ENCODE data around the gene PKP3.
"Not testable (repeated sequence)": the region's sequence is repeated elsewhere in the genome, so short reads cannot be mapped to it uniquely, and the experiment has no call there.

Gene PKP3

DNA sequence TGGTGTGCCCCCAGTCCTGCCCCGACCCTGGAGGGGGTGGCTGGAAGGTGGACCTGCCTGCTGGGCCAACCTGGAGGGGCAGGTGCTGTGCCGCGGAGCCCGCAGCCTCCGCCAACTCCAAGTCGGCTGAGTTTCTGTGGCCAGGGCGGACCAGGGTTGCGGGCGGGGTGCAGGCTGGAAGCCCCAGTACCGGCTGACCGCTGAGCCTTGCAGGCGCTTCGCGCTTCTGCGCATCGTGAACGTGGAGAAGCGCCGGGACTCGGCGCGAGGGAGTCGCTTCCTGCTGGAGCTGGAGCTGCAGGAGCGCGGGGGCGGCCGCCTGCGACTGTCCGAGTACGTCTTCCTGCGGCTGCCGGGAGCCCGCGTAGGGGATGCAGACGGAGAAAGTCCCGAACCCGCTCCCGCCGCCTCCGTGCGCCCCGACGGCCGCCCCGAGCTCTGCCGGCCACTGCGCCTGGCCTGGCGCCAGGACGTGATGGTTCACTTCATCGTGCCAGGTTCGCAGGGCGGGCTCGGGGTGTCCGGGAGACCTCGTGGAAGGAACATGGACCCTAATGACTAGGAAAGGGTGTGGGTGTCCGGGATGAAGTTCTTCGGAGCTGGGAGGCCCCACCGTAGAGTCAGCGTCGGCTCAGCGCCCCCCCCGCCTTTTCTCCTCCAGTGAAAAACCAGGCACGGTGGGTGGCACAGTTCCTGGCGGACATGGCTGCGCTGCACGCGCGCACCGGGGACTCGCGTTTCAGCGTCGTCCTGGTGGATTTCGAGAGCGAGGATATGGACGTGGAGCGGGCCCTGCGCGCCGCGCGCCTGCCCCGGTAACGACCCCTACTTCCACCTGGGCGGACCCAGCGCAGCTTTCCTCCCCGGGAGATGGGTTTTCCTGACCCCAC is 14.6 kb upstream of the PKP3 start:
- no peak for DNase-seq

DNA sequence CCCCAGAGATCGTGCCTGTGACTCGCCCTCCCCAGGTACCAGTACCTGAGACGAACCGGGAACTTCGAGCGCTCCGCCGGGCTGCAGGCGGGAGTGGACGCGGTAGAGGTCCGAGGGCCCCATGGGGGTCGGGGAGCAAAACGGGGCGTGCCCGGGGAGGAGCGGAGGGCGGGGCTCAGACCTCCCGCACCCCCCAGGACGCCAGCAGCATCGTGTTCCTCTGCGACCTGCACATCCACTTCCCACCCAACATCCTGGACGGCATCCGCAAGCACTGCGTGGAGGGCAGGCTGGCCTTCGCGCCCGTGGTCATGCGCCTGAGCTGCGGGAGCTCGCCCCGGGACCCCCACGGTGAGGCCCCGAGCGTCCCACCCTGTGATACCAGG is 13.9 kb upstream of the PKP3 start:
- no peak for DNase-seq

DNA sequence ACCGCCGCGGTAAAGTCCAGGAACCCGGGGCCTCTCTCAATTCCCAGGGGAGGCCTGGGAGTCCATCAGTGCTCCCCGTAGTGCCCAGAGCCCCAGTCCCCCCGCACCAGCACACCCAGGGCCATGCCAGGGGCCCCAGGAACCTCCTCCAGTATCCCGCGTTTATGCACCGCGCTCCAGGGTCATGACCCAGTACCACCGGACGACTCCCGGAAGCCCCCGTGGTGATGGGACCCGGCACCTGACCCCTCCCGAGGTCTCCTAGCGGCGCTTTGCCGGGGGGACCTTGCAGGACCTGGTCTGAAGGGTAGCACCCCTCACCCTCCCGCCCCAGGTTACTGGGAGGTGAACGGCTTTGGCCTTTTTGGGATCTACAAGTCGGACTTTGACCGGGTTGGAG is 13.5 kb upstream of the PKP3 start:
- DNase-seq: no peak

GRCh38 chr11:380996-381395 is 13.0 kb upstream of the PKP3 start:
- DNase-seq: no peak

DNA sequence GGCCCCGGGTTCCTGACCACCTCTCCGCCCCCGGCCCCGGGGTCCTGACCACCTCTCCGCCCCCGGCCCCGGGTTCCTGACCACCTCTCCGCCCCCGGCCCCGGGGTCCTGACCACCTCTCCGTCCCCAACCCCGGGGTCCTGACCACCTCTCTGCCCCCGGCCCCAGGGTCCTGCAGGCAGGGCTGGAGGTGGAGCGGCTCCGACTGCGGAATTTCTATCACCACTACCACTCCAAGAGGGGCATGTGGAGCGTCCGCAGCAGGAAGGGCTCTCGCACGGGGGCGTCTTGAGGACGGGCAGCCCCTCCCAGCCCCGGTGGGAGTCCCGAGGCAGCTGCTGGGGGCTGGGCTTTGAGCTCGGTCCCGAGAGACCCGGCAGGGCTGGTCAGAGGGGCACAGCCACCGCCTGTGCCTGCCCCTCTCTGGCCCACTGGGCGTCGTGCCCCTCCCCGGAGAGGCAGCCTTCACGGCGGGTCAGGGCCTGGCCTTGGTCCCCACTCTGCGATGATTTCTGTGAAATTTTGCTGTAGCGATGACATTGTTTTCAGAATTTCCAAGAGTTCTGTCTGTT is 12.4 kb upstream of the PKP3 start:
- no peak for DNase-seq

- DNase-seq: no peak
These were observed 11.9 kb upstream of the PKP3 start for GRCh38 chr11:382081-382629.

GRCh38 chr11:383431-383830 is 10.6 kb upstream of the PKP3 start:
- DNase-seq: no peak

DNA sequence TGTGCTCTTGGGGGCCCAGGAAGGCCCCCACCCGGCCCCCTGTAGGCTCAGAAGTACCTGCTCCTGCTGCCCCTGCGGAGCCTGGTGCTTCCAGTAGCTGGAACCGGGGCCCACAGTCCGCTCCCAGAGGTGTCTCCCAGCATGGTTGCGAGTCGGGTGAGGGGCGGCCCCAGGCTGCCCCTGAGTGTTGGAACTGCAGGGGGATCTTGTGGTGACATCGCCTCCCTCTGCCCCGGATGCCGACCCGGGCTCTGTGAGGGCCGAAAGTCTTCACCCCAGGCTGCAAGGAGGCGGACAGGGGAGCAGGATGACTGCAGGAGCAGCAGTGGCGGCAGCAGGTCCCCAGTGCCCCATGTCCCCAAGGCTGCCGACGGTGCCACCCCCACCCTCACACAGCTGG is 9.5 kb upstream of the PKP3 start:
- no peak for DNase-seq

- no peak for DNase-seq
These were observed 8.2 kb upstream of the PKP3 start for GRCh38 chr11:385594-386351.

DNA sequence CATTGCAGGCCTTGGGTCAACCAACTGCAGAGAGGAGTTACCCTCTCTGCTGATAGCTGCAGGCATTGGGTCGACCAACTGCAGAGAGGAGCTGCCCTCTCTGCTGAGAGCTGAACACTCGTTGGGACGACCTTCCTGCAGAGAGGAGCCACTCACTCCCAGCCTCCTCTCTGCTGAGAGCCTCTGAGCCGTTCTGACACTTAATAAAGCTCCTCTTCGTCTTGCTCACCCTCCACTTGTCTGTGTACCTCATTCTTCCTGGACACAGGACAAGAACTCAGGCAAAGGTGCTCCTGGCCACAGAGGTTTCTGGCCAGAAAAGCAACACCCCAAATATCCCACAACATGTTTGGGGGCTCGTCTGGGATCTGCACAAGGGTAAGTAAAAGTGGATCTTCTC is 7.5 kb upstream of the PKP3 start:
- DNase-seq: no peak

- no peak for DNase-seq
These were observed 6.7 kb upstream of the PKP3 start for GRCh38 chr11:387193-387793.

GRCh38 chr11:389369-389768 is 4.6 kb upstream of the PKP3 start:
- DNase-seq: not testable (repeated sequence)

GRCh38 chr11:390175-390574 is 3.8 kb upstream of the PKP3 start:
- no peak for DNase-seq

DNA sequence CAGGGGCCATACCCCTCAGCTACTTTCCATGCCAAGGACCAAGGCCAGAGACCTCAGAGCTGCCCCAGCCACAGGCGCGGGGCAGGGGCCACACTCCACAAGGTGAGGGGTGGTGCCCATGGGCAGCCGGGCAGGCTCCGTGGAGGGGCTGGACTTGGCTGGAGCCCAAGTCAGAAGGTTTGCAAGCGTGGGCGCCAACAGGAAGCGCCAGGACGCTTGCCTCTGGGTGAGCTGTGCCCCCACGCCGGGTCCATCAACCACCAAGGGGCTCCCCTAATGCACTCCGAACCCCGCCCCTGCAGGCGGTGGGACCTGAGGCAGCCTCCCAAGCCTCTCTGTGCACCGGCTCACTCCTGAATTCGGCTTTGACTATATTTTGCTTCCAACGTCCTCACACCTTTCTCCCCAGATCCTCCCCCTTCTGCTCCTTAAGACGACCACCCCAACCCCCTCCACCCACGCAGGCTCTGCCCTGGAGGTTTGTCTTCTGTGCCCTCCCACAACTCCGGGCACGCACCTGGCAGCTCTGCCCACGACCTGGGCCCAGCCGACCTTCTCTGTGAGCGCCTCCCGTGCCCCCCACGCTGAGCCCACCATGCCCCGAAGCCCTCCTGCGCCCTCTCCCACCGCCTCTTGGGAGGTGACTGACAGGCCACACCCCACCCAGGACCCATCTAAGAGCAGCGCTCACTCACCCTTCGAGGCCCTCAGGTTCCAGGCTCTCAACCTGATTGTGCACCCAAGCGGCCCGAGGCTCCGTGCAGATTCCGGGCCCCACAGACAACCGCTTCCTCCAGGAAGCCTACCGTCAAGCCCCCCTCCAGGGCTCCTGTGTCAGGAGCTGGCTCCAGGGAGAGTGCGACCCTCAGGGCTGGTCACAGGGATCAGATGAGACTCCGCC is 2.6 kb upstream of the PKP3 start:
- DNase-seq: no peak

- DNase-seq: no peak
These were observed 1.8 kb upstream of the PKP3 start for GRCh38 chr11:392102-392777.

DNA sequence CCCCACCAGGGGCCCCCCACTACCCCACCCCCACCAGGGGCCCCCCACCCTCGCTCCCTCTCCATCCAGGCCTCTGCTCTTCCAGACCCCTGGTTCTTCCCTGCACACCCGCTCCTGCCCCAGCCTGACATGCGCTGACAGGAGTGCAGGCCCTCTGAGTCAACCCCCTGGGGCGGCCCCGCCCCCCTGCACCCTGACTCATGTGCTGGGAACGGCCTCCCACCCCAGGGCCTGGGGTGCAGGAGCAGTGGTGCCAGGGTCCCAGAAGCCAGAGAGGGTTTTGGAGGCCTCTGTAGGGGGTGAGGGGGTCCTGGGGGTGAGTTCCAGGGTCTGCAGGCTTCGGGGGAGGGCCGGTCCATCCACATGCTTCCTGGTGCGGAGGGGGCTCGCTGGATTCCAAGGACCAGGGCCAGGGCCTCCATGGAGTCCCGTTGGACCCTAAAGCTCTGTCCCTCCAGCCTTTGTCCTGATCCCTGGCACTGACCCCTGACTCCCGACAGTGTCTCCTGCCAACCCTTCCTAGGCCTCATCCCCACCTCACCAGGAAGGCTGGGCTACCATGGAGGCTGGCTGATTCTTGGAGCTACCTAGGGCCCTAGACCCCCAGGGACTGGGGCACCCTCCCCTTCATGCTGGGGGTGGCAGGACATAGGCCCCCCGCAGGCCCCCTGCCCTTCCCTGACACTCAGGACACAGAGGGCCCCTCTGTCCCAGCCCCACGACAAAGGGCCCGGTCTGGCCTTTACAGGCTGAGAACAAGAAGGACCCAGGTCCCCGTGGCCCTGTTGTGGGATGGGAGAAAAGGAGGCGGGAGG is 583 bp upstream of the PKP3 start:
- DNase-seq: no peak

- DNase-seq: no peak
These were observed 1.0 kb downstream of the PKP3 start for GRCh38 chr11:394858-395655.

- no peak for DNase-seq
These were observed 1.9 kb downstream of the PKP3 start for GRCh38 chr11:395866-396265.

- DNase-seq: peak; percentile 24
These were observed 2.5 kb downstream of the PKP3 start for GRCh38 chr11:396511-396947.
